HG03439 (cell line): ENCODE measurements around the gene CSMD2.

Experiments
- ATAC-seq: cut with Tn5 transposase; IDR thresholded peaks from one replicate; pipeline ENCODE4 v1.9.1; 2021; ENCODE audit warnings: mild to moderate bottlenecking, moderate library complexity; ENCODE audit not compliant: unreplicated experiment

Gene CSMD2

DNA sequence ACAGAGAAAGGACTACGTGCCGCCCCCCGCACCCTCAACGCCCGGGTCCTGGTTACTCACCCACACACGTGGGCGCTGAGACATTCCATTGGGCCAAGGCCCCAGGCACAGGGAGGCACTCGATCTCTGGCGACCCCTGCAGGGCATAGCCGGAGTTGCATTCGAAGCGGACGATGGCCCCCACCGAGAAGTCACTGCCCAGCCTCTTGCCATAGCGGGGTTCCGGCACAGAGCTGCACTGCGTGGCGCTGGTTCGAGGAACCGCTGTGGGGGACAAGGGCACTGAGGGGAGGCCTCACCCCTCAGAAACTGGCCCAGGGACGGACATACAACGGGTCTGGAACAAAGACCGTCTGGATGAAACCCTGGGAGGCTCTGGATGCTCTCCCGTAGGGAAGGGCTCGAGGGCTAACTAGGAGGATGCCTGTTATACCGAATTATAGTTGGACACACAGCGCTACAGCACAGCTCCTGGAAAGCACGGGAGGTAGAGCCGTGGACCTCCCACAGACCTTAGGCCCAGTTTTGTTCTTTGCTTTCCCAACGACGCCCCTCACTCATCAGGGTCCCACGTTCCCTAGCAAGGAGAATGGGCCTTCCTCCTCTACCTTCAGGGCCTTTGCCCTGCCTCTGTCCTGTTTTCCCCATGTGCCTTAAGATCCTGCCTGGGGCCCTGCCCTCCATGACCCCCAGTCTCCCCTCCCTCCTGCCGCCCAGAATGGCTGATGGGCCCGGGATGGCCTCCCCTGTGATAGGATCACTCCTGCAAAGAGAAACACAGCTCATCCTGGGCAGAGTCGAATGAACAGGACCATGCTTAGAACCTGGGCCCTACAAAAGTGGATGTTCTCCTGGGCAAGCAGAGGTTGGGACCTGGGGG, 539.8 kb downstream of the CSMD2 start:
- no peak for ATAC-seq

DNA sequence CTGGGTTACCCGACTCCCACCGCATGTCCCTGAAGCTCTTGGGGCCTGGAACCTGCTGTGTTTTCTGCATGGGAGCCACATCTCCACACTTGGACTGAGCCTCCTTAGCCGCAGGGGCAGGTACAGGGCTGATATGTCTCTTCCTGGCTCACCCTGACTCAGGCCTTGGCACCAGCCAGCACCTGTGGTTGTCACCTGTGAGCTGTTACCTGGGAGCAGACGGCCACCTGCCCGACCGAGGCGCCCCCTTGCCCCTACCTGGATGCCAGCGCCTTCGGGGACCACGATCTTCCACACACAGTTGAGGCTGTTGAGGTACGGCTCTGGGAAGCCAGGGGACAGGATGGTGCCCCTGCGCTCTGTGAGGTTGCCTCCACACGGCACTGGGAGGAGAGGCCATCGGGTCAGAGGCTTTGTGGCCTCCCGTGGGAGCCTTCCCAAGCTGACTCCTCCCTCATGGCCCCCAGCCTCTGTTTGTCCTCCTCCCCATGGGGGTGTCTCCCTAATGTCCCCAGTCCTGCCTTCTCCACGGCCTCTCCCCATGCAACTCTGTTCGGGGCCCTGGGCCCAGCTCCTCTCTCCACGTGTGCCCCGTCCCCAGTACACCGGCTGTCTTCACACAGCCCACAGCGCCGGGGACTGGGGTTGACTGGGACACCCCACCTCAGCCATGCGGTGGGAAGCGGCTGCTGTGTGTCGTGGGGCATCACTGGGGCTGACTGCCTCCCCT, 540.6 kb downstream of the CSMD2 start:
- ATAC-seq = no peak

GRCh38 chr1:33623811-33624210, 541.2 kb downstream of the CSMD2 start:
- no peak for ATAC-seq

- ATAC-seq = no peak
Observed at GRCh38 chr1:33622757-33623156, 542.3 kb downstream of the CSMD2 start.

GRCh38 chr1:33618636-33619035, 546.4 kb downstream of the CSMD2 start:
- no peak for ATAC-seq

- no peak for ATAC-seq
Observed at GRCh38 chr1:33617451-33617850, 547.6 kb downstream of the CSMD2 start.

- ATAC-seq = no peak
Observed at GRCh38 chr1:33616780-33617179, 548.2 kb downstream of the CSMD2 start.

DNA sequence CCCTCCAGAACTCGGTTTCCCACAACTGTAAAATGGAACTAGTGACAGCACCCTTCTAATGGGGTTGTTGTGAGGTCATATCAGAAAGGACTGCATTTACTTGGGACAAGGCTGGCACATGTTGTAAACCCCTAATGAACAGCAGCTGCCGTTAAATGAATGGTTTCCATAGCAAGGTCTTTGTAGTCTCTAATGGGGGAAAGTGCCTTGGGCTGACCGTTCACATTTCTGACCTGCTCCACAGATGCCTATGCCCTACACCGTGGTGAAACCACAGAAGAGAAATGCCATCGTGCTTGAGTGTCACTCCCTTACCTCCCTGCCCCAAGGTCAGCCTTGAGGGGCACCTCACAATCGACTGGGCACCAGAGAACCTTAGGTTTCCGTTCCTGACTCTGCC, 549.5 kb downstream of the CSMD2 start:
- no peak for ATAC-seq

GRCh38 chr1:33610864-33611455, 554.1 kb downstream of the CSMD2 start:
- ATAC-seq = no peak

GRCh38 chr1:33610391-33610790, 554.6 kb downstream of the CSMD2 start:
- ATAC-seq = no peak

DNA sequence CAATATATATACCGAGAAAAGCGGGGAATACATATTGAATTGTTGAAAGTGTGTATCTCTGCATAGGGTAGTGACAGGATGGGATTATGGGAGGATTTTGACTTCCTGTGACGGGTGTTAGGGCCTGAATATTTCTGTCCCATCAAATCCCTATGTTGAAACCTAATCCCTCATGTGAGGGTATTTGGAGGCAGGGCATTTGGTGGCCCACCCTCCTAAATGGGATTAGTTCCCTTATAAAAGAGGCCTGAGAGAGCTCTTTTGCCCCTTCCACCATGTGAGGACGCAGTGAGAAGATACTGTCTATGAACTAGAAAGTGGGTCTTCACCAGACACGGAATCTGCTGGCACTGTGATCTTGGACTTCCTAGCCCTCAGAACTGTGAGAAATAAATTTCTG, 555.3 kb downstream of the CSMD2 start:
- no peak for ATAC-seq

- no peak for ATAC-seq
Observed at GRCh38 chr1:33608825-33609400, 556.1 kb downstream of the CSMD2 start.

DNA sequence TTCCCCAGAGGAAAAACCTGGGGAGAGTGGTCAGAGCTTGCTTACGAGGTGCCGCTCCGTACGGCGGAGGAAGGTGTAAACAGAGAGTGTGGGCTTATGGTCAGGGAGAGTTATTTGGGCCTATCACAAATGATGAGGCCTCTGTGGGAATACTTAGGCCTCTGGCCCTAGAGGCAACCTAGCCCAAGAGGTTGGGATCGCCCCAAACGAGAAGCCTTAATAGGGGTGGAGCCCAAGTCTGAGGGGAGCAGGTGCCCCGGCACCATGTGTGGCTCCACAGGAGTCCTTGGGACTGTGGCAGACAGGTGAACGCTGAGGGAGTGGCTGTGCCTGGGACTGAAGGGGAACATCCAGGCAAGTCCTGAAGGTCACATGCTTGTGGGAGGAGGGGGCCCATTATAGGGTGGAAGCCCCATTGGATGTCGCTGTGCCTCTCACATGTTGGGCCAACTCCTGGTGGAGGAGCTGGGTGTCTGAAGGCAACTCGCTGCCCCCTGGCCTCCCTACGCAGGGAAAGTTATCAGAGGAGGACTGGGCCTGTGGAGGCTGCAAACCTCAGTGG, 557.5 kb downstream of the CSMD2 start:
- ATAC-seq = no peak

GRCh38 chr1:33606272-33606671, 558.8 kb downstream of the CSMD2 start:
- no peak for ATAC-seq

GRCh38 chr1:33602271-33602670, 562.8 kb downstream of the CSMD2 start:
- no peak for ATAC-seq

- ATAC-seq = no peak
Observed at GRCh38 chr1:33601751-33602150, 563.3 kb downstream of the CSMD2 start.

DNA sequence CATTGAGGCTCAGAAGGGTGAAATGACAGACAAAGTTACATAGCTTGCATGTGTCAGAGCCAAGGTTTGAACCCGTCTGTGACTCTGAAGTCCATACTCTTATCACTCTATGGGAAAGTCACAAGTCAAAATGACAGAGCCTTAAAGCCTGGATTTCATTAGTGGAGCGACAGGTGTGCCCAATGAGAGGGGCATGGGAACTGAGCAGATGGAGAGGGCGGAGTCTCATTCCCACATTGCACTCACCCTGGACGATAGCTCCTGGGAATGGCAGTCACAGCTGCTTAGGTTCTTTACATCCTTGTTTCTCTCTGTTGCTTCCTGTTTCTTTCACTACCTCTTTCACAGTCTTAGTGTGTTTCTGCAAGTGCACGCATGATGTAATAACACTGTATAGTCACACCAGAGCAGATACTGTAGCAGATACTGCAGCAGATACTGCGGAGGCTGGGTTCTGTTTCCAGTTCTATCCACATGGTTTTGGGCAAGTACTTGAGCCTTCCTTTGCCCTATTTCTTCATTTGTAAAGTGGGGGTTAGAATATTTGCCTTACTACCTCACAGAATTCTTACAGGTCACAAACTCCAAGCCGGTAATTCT, 565.4 kb downstream of the CSMD2 start:
- no peak for ATAC-seq

GRCh38 chr1:33588726-33589125, 576.3 kb downstream of the CSMD2 start:
- no peak for ATAC-seq

GRCh38 chr1:33586795-33587194, 578.2 kb downstream of the CSMD2 start:
- no peak for ATAC-seq

DNA sequence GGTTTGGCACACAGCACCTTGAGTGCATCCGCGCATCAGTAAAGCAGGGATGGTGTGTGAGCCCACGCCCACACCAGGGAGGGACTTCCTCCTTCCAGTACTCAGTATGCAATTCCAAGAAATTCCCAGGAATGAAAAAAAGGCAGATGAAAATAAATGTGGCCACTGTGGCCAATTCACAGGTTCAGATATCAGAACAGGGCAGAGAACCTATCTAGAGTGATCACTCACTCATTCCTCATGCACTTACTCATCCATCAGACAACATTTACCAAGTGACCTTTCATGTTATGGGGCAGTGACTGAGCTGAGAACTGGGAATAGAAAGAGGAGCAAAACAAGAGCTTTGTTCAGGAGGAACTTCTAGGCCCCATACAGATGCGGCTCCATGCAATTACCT, 578.9 kb downstream of the CSMD2 start:
- ATAC-seq = no peak

GRCh38 chr1:33583567-33583966, 581.5 kb downstream of the CSMD2 start:
- no peak for ATAC-seq
